ENCODE data around the gene ARL5A. TPM values are rescaled to one million over a fixed set of nuclear protein-coding genes. Genes with fewer than 3 reads are reported as not detected.
A peak's percentile ranks its signal among the peaks of the same experiment; 100 is the strongest.

The ARL5A gene
- polyA plus RNA-seq, 3 donors, result 21.3 to 85.8 (median 74.5) TPM

- Histone ChIP-seq H3K36me3 (replicated peaks in 1 of 2; ENCODE audit: control insufficient read depth in 1 of 2, insufficient read depth in 2 of 2, low read length in 2 of 2) (no peaks in the 10 kb centered on the region), H3K9ac (ENCODE audit: insufficient read depth, low read length, poor library complexity, severe bottlenecking) (no peak overlapping the region), H2AFZ (ENCODE audit: insufficient read depth, low read depth, low read length, poor library complexity, severe bottlenecking) (no peak overlapping the region), H3K27me3 (ENCODE audit: control insufficient read depth in 2 of 2, insufficient read depth in 2 of 2, low read length in 2 of 2) (no peaks in the 10 kb centered on the region), H3K4me1 (ENCODE audit: control insufficient read depth in 1 of 2, insufficient read depth in 2 of 2, low read length in 2 of 2) (peaks cover 27 to 31% of the 10 kb centered on the region in 2 donors), H3K9me3 (replicated peaks in 1 of 2; ENCODE audit: control insufficient read depth in 1 of 2, insufficient read depth in 1 of 2, low read length in 2 of 2) (no peaks in the 10 kb centered on the region), H4K20me1 (ENCODE audit: insufficient read depth, low read length) (no peaks in the 10 kb centered on the region), H3K27ac (ENCODE audit: low read depth in 1 of 2, low read length in 2 of 2) (no peak overlapping the region), H3K4me2 (replicated peaks; ENCODE audit: extremely low read depth, low read length, poor library complexity, severe bottlenecking) (no peak overlapping the region), H3K79me2 (ENCODE audit: insufficient read depth, low read length) (no peaks in the 10 kb centered on the region), H3K4me3 (replicated peaks in 1 of 3; ENCODE audit: low read depth in 2 of 3, low read length in 3 of 3) (no peak overlapping the region)
- TF ChIP-seq CTCF (IDR thresholded peaks at IDR 0.05), result no peak
- H3K27ac Mint-ChIP-seq, result no peak overlapping the region
- WGBS (ENCODE audit: insufficient coverage), result 86% methylated on average over 8 of the region's 8 CpGs
- H3K36me3 Mint-ChIP-seq, result no peaks in the 10 kb centered on the region
- H3K4me3 Mint-ChIP-seq, result no peak overlapping the region
- no peak for DNase-seq
- intact Hi-C loops (cut with micrococcal nuclease), result no loop called here
- peaks cover 30% of the 10 kb centered on the region for H3K4me1 Mint-ChIP-seq
- peaks cover 0 to 2% (median 0%) of the 10 kb centered on the region in 7 donors for H3K9me3 Mint-ChIP-seq
- H3K27me3 Mint-ChIP-seq (ENCODE audit: low read depth in 3 of 3), result peaks cover 0 to 2% (median 0%) of the 10 kb centered on the region in 3 donors
Observed at GRCh38 chr2:151842830-151843690, 14.8 kb upstream of the ARL5A start.

- no peak overlapping the region for H3K9ac ChIP-seq (ENCODE audit: insufficient read depth, low read length, poor library complexity, severe bottlenecking)
- no peaks in the 10 kb centered on the region for H3K27me3 ChIP-seq (ENCODE audit: control insufficient read depth in 2 of 2, insufficient read depth in 2 of 2, low read length in 2 of 2)
- no peaks in the 10 kb centered on the region for H3K9me3 ChIP-seq (replicated peaks in 1 of 2; ENCODE audit: control insufficient read depth in 1 of 2, insufficient read depth in 1 of 2, low read length in 2 of 2)
- H3K79me2 ChIP-seq (ENCODE audit: insufficient read depth, low read length), result no peaks in the 10 kb centered on the region
- Mint-ChIP-seq H3K9me3 (peaks cover 0 to 2% (median 0%) of the 10 kb centered on the region in 7 donors), H3K27me3 (ENCODE audit: low read depth in 3 of 3) (no peaks in the 10 kb centered on the region), H3K27ac (peak overlapping the region; percentile 4 to 90 (median 61)), H3K36me3 (no peaks in the 10 kb centered on the region), H3K4me1 (peaks cover 30% of the 10 kb centered on the region), H3K4me3 (no peak overlapping the region)
- no peak overlapping the region for H3K4me3 ChIP-seq (replicated peaks in 1 of 3; ENCODE audit: low read depth in 2 of 3, low read length in 3 of 3)
- DNase-seq, result no peak
- no peak overlapping the region for H2AFZ ChIP-seq (ENCODE audit: insufficient read depth, low read depth, low read length, poor library complexity, severe bottlenecking)
- no peaks in the 10 kb centered on the region for H3K36me3 ChIP-seq (replicated peaks in 1 of 2; ENCODE audit: control insufficient read depth in 1 of 2, insufficient read depth in 2 of 2, low read length in 2 of 2)
- no peak overlapping the region for H3K4me2 ChIP-seq (replicated peaks; ENCODE audit: extremely low read depth, low read length, poor library complexity, severe bottlenecking)
- no peak for TF ChIP-seq CTCF (IDR thresholded peaks at IDR 0.05)
- H4K20me1 ChIP-seq (ENCODE audit: insufficient read depth, low read length), result no peaks in the 10 kb centered on the region
- peaks cover 27 to 31% of the 10 kb centered on the region in 2 donors for H3K4me1 ChIP-seq (ENCODE audit: control insufficient read depth in 1 of 2, insufficient read depth in 2 of 2, low read length in 2 of 2)
- intact Hi-C loops (cut with micrococcal nuclease), result no loop called here
- peak overlapping the region in 1 of 2 donors; percentile 70 for H3K27ac ChIP-seq (ENCODE audit: low read depth in 1 of 2, low read length in 2 of 2)
- WGBS (ENCODE audit: insufficient coverage), result no CpG with 5 or more reads among the region's 2 CpGs
Observed at GRCh38 chr2:151841047-151841424, 12.8 kb upstream of the ARL5A start.

All from CD14-positive monocyte (primary cell).